HG02623 (cell line): ENCODE measurements around the gene TRPM2.

Experiments
- ATAC-seq: cut with Tn5 transposase; IDR thresholded peaks from one replicate; pipeline ENCODE4 v1.9.1; 2021; ENCODE audit warnings: moderate library complexity; ENCODE audit not compliant: unreplicated experiment

The TRPM2 gene

GRCh38 chr21:44370786-44371410 is 17.5 kb downstream of the TRPM2 start:
- no peak for ATAC-seq

- no peak for ATAC-seq
Observed at GRCh38 chr21:44371596-44371995, 18.2 kb downstream of the TRPM2 start.

GRCh38 chr21:44372616-44373015 is 19.2 kb downstream of the TRPM2 start:
- no peak for ATAC-seq

GRCh38 chr21:44374601-44375280 is 21.3 kb downstream of the TRPM2 start:
- no peak for ATAC-seq

DNA sequence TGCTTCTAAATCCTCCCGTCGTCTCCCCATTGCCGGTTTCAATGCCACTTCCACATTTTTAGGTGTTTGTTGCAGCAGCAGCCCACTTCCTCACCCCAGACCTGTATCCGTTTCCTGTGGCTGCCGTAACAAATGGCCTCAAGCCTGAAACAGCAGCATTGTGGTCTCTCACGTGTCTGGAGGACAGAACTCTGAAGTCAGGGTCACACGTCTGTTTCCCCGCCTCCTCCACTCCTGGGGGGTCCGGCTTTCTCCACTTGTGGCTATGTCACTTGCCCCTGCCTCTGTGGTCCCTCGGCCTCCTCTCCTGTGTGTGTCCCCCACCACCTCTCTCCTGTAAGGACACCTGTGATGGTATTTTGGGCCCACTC is 21.8 kb downstream of the TRPM2 start:
- ATAC-seq = no peak

DNA sequence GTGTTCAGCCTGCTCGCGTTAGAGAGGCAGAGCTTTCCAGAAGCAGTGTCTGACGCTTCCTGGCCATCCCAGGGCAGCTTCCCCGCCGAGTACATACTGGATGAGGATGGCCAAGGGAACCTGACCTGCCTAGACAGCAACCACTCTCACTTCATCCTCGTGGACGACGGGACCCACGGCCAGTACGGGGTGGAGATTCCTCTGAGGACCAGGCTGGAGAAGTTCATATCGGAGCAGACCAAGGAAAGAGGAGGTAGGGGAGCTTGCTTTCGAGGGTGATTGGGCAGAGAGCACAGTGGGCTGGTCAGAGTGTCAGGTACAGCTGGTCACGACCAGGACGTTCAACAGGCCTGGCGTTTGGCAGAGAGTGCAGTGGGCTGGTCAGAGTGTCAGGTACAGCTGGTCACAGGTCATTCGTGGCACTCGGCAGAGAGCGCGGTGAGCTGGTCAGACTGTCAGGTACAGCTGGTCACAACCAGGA is 22.4 kb downstream of the TRPM2 start:
- ATAC-seq = no peak

DNA sequence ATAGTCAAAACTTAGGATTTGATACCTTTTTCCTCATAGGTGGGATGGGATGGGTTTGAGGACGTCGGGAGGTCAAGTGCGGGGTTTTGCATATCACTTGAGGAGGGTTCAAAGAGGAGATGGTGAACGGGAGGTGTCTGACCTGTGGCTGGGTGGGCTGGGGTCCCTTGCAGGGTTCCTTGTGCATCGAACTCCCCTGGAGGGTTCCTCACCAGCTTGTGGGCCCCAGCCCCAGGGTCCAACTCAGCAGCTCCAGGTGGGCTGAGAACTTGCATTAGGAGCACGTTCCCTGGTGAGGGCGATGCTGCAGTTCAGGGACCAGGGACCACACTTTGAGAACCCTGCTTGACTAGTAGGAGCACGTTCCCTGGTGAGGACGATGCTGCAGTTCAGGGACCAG is 23.2 kb downstream of the TRPM2 start:
- no peak for ATAC-seq

GRCh38 chr21:44377201-44377921 is 23.9 kb downstream of the TRPM2 start:
- no peak for ATAC-seq

DNA sequence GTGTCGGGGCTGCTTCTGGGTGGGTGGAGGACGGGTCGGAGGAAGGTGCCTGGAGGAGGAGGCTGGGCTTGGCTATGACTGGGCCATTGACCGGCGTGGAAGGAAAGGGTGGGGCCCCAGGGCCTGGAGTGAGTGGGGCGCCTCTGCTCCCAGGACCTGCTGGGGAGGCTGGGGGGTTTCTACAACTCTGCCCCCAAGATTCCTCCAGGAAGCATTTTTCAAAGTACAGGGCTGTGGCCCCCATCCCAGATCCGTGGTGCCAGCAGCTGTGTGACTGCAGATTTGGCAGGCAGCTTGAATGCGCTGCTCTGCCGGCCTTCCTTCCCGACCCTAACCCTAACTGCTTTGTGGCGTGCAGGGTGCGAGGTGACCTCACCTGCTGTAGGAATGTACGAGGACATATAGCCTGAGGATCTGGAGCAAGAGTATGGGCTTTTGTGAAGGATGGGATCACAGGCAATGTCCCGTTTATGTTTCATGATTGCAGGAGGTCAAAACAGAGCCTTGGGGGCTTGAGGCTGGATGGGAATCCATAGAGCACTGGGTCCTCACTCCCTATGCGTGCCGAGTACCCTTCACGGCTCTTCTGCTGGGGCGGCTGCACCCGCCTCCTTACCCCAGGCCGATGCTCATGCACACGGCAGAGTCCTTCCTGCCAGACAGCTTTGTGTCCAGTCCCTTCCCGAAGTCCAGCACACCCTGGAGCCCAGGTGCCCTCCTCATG is 24.7 kb downstream of the TRPM2 start:
- ATAC-seq = no peak

- no peak for ATAC-seq
Observed at GRCh38 chr21:44378646-44379514, 25.5 kb downstream of the TRPM2 start.

- no peak for ATAC-seq
Observed at GRCh38 chr21:44379515-44379848, 26.1 kb downstream of the TRPM2 start.

DNA sequence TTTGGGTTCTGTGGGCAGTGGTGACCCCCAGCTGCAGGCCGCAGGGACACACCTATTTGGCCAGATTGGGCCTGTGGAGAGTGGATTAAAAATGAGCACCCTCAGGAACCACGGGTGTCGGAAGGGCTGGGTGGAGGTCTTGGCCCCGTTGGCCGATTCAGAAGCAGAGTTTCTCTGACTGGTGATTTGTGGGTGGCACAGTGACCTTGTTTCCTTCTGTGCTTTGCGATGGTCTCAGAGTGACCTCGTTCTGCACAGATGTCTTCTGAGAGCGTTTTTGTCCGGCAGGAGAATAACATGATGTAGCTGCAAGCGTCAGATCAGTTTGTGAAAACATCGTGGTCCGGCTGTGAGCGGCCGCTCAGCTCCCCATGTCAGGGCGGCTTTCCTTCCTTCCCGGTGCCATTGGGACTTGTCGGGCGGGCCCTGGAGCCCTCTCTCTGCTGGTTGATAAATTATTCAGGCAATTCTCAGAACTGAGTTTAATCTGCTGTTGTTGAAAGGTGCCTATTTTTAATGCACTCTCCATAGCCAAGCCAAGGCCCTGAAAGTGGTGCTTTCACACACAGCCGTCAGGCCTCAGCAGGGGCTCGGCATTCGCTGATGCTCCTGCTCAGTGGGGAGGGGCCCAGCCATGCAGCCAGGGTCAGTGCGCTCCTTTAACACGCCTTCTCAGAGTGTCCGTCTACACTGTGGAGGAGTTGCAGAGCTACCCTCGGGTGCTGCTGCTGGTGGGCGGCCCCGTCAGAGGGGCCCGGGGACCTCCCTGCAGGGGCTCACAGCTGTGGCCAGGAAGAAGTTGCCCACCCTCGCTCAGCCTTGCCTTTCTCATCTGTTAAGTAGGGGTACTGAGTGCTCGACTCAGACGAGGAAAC is 26.8 kb downstream of the TRPM2 start:
- no peak for ATAC-seq

DNA sequence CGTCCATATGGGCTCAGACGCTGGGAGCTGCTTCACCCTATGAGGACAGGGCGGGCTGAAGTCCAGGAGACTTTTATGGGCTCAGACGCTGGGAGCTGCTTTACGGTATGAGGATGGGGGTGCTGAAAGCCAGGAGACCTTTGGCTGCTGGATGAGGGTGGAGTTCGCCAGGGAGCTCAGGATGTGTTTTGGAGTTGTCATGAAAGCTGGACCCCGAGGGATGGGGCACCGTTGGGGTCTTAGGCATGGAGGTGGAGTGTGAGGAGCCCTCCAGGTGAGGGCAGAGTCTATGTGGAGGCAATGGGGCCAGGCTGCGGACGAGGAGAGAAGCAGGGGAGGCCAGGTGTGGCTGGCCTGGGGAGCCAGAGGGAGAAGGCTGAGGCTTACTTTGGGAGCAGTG is 27.5 kb downstream of the TRPM2 start:
- ATAC-seq = no peak

- no peak for ATAC-seq
Observed at GRCh38 chr21:44381874-44382273, 28.5 kb downstream of the TRPM2 start.

GRCh38 chr21:44382536-44382935 is 29.1 kb downstream of the TRPM2 start:
- no peak for ATAC-seq

GRCh38 chr21:44383216-44383615 is 29.8 kb downstream of the TRPM2 start:
- no peak for ATAC-seq

DNA sequence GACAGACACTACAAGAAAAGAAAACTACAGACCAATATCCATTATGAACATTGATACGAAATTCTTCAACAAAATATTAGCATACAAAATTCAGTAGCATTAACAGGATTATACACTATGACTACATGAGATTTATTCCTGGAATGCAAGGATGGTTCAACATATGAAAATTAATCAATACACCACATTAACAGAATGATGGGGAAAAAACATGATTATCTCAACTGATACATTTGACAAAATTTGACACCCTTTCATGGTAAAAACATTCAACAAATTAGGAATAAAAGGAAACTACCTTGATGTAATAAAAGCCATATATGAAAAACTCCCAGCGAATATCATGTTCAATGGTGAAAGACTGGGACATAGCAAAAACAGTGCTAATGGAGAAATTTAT is 31.5 kb downstream of the TRPM2 start:
- no peak for ATAC-seq

DNA sequence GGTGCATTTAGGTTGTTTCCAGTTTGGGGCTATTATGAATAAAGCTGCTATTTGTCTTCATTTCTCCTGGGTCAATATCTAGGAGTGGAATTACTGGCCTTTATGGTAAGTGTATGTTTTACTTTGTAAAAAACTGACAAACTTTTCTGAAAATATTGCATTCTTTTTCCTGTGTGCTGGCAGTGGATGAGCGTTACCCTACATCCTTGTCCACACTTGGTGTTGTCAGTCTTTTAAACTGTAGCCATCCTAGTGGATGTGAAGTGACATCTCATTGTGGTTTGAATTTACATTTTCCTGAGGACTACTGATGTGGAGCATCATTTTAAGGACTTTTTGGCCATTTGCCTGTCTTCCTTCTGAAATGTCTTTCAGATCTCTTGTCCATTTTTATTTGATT is 35.9 kb downstream of the TRPM2 start:
- no peak for ATAC-seq

GRCh38 chr21:44390886-44391285 is 37.5 kb downstream of the TRPM2 start:
- no peak for ATAC-seq
